ENCODE data around the gene COMT. TPM values are rescaled to one million over a fixed set of nuclear protein-coding genes. Genes with fewer than 3 reads are reported as not detected.
A peak's percentile ranks its signal among the peaks of the same experiment; 100 is the strongest.

Gene COMT
- total and polyA plus RNA-seq, 4 donors, result 75.3 to 430 (median 146) TPM

GRCh38 chr22:19994851-19995610 is 53.5 kb downstream of the COMT start:
- no peak overlapping the region for H3K4me3 ChIP-seq (ENCODE audit: low read depth in 1 of 3, low read length in 3 of 3)
- no peak for TF ChIP-seq TAF1 (conservative IDR thresholded peaks at IDR 0.05)
- TF ChIP-seq YY1 (IDR thresholded peaks at IDR 0.05), result no peak
- TF ChIP-seq MAX (IDR thresholded peaks at IDR 0.05), result no peak
- no peak for TF ChIP-seq REST (IDR thresholded peaks at IDR 0.05)
- TF ChIP-seq EGR1 (IDR thresholded peaks at IDR 0.05; ENCODE audit: low read depth in 2 of 2), result no peak
- no peak for TF ChIP-seq ZBTB33 (IDR thresholded peaks at IDR 0.05)
- no peak for TF ChIP-seq CTCF (IDR thresholded peaks at IDR 0.05; ENCODE audit: low read depth, low read length, missing input control)
- TF ChIP-seq RAD21 (IDR thresholded peaks at IDR 0.05), result no peak
- no peak for TF ChIP-seq FOXA1 (IDR thresholded peaks at IDR 0.05)
- no peak for TF ChIP-seq RXRA (IDR thresholded peaks at IDR 0.05)
- TF ChIP-seq JUND (IDR thresholded peaks at IDR 0.05), result no peak
- TF ChIP-seq HNF4A (conservative IDR thresholded peaks at IDR 0.05), result no peak
- TF ChIP-seq SP1 (IDR thresholded peaks at IDR 0.05), result no peak
- TF ChIP-seq ATF3 (IDR thresholded peaks at IDR 0.05), result no peak
- no peak for TF ChIP-seq HNF4G (IDR thresholded peaks at IDR 0.05)
- TF ChIP-seq NR2F2 (IDR thresholded peaks at IDR 0.05), result no peak
- peaks cover 11 to 55% (median 41%) of the 10 kb centered on the region in 4 donors for H3K4me1 ChIP-seq (ENCODE audit: control insufficient read depth in 4 of 4, insufficient read depth in 4 of 4, low read length in 3 of 4)
- H3K36me3 ChIP-seq (ENCODE audit: control insufficient read depth in 4 of 4, insufficient read depth in 3 of 4, low read depth in 1 of 4, low read length in 3 of 4), result no peaks in the 10 kb centered on the region
- no peak overlapping the region for H3K9ac ChIP-seq (ENCODE audit: low read depth in 1 of 2, low read length in 2 of 2)
- H3K9me3 ChIP-seq (ENCODE audit: control insufficient read depth in 4 of 4, low read length in 3 of 4), result no peaks in the 10 kb centered on the region
- H3K27ac ChIP-seq (ENCODE audit: low read depth in 1 of 2, low read length in 2 of 2), result peak overlapping the region in 1 of 2 donors; percentile 65
- no peak for DNase-seq (ENCODE audit: low spot score)
- 85% methylated on average over 12 of the region's 12 CpGs for WGBS
- H3K27me3 ChIP-seq (ENCODE audit: control insufficient read depth in 4 of 4, insufficient read depth in 4 of 4, low read length in 3 of 4), result no peaks in the 10 kb centered on the region

All from liver (tissue), 9 donors.